Tibial nerve (tissue), 4 donors: ENCODE data around the gene ALDH4A1.

ENCODE experiments used
- EP300 ChIP-seq, 2 donors: sonication (generic); formaldehyde crosslinking; IDR thresholded peaks; one replicate each; pipeline ENCODE4 v1.6.1; 2017; ENCODE audit warnings: antibody characterized with exemption in 2 of 2, mild to moderate bottlenecking in 1 of 2
- POLR2A ChIP-seq, 2 donors: fragments of 450-650 bp; IDR thresholded peaks; one replicate each; pipeline ENCODE4 v1.6.1; 2017; ENCODE audit warnings: antibody characterized with exemption in 2 of 2, mild to moderate bottlenecking in 2 of 2, moderate library complexity in 2 of 2
- TF ChIP-seq, protein P1 (sequence below), 5 experiments: fragments of 200-600 bp in 3 of 5; fragments of 450-650 bp in 2 of 5; sonication (generic) in 3 of 5; IDR thresholded peaks; one replicate each; pipeline ENCODE4 v1.5.1; 2016 to 2019; ENCODE audit warnings: antibody characterized with exemption in 5 of 5, mild to moderate bottlenecking in 3 of 5, moderate library complexity in 2 of 5

DNA sequence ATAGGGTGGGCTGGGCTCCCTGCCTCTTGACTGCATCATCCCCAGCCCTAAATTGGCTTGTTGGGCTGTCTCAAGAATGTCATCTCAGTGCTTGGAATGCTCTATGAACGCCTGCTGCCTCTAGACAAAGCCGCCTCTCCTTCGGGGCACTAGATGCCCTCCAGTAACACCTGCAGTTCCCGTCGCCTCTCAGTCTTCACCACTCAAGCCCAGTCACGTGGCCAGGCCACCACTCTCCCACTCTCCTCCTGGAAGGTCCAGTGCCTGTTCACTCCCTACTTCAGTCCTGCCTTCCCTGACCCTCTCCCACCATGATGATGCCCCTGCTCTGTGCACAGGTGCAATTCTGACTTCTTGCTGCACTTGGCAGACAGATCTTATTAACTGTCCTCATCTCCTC is 49.9 kb downstream of the ALDH4A1 start:
- TF ChIP-seq EP300 (IDR thresholded peaks at IDR 0.05) (no peak), POLR2A (IDR thresholded peaks at IDR 0.05) (no peak)
- TF ChIP-seq, protein P1, sequence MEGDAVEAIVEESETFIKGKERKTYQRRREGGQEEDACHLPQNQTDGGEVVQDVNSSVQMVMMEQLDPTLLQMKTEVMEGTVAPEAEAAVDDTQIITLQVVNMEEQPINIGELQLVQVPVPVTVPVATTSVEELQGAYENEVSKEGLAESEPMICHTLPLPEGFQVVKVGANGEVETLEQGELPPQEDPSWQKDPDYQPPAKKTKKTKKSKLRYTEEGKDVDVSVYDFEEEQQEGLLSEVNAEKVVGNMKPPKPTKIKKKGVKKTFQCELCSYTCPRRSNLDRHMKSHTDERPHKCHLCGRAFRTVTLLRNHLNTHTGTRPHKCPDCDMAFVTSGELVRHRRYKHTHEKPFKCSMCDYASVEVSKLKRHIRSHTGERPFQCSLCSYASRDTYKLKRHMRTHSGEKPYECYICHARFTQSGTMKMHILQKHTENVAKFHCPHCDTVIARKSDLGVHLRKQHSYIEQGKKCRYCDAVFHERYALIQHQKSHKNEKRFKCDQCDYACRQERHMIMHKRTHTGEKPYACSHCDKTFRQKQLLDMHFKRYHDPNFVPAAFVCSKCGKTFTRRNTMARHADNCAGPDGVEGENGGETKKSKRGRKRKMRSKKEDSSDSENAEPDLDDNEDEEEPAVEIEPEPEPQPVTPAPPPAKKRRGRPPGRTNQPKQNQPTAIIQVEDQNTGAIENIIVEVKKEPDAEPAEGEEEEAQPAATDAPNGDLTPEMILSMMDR (IDR thresholded peaks at IDR 0.05), result no peak
